ENCODE results near the gene PSTPIP1. TPM values are rescaled to one million over a fixed set of nuclear protein-coding genes. Genes with fewer than 3 reads are reported as not detected.

Gene PSTPIP1
- total and polyA plus RNA-seq, 2 of the 8 experiments (the other 6 are each of a cell fraction or from before 2014, with no cell fraction given), result 1.6 to 1.8 TPM

DNA sequence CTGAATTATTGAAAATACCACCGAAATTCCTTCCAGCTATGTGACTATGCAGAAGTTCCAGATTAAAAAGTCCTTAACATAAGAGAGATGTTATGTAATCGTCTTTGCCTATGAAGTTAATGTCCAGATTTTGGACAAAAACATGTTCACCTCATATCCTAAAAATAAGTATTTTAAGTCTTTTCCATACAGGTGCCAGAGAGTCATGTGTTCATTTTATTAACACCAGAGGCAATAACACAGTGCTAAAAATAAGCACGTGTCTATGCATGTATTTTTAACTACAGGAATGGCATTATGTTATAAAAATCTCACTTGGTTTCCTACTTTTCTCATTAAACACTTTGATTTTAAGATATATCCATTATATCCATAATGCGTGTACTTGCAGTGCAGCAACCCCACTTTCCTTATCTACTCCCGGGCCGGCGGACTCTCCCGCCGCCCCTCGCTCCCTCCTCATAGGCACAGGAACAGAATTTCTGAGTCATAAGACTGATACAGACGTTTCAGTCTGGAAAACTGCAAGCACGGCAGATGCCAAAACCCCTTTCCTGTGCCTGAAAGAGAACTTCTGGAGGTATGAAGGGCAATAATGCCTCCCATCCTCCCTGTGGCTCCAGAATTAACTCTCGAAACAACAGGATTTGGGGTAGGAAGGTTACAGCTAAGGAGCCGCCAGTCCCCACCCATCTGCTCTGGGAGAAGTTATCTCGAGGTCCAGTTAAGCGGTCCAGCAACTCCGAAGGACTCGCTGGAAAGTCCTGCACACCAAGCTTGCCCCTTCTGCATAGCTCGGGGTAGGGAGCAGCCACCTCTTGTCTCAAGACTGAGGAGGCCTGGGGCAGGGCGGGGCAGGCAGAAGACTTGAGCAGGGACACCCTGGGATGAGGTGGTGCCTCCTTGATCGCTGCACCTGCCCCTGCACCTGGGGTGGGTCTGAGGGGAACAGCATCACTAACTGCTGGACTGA, 22.3 kb upstream of the PSTPIP1 start (continued):
- TF ChIP-seq ZNF274 (IDR thresholded peaks at IDR 0.05; ENCODE audit: borderline replicate concordance, extremely low read depth, low read length) (no peak), SUZ12 (IDR thresholded peaks at IDR 0.05; ENCODE audit: low read length) (no peak), SP1 (IDR thresholded peaks at IDR 0.05; ENCODE audit: low read depth, low read length) (no peak), CREB1 (IDR thresholded peaks at IDR 0.05) (no peak), RNF2 (IDR thresholded peaks at IDR 0.05; ENCODE audit: borderline replicate concordance, low read depth, low read length, missing control alignments, poor library complexity, severe bottlenecking) (no peak), SP4 (IDR thresholded peaks at IDR 0.05; ENCODE audit: low read length) (no peak), POLR2A (IDR thresholded peaks at IDR 0.05; ENCODE audit: control extremely low read depth in 1 of 2, low read depth in 2 of 2, low read length in 2 of 2) (no peak)
- TF ChIP-seq, protein P1, sequence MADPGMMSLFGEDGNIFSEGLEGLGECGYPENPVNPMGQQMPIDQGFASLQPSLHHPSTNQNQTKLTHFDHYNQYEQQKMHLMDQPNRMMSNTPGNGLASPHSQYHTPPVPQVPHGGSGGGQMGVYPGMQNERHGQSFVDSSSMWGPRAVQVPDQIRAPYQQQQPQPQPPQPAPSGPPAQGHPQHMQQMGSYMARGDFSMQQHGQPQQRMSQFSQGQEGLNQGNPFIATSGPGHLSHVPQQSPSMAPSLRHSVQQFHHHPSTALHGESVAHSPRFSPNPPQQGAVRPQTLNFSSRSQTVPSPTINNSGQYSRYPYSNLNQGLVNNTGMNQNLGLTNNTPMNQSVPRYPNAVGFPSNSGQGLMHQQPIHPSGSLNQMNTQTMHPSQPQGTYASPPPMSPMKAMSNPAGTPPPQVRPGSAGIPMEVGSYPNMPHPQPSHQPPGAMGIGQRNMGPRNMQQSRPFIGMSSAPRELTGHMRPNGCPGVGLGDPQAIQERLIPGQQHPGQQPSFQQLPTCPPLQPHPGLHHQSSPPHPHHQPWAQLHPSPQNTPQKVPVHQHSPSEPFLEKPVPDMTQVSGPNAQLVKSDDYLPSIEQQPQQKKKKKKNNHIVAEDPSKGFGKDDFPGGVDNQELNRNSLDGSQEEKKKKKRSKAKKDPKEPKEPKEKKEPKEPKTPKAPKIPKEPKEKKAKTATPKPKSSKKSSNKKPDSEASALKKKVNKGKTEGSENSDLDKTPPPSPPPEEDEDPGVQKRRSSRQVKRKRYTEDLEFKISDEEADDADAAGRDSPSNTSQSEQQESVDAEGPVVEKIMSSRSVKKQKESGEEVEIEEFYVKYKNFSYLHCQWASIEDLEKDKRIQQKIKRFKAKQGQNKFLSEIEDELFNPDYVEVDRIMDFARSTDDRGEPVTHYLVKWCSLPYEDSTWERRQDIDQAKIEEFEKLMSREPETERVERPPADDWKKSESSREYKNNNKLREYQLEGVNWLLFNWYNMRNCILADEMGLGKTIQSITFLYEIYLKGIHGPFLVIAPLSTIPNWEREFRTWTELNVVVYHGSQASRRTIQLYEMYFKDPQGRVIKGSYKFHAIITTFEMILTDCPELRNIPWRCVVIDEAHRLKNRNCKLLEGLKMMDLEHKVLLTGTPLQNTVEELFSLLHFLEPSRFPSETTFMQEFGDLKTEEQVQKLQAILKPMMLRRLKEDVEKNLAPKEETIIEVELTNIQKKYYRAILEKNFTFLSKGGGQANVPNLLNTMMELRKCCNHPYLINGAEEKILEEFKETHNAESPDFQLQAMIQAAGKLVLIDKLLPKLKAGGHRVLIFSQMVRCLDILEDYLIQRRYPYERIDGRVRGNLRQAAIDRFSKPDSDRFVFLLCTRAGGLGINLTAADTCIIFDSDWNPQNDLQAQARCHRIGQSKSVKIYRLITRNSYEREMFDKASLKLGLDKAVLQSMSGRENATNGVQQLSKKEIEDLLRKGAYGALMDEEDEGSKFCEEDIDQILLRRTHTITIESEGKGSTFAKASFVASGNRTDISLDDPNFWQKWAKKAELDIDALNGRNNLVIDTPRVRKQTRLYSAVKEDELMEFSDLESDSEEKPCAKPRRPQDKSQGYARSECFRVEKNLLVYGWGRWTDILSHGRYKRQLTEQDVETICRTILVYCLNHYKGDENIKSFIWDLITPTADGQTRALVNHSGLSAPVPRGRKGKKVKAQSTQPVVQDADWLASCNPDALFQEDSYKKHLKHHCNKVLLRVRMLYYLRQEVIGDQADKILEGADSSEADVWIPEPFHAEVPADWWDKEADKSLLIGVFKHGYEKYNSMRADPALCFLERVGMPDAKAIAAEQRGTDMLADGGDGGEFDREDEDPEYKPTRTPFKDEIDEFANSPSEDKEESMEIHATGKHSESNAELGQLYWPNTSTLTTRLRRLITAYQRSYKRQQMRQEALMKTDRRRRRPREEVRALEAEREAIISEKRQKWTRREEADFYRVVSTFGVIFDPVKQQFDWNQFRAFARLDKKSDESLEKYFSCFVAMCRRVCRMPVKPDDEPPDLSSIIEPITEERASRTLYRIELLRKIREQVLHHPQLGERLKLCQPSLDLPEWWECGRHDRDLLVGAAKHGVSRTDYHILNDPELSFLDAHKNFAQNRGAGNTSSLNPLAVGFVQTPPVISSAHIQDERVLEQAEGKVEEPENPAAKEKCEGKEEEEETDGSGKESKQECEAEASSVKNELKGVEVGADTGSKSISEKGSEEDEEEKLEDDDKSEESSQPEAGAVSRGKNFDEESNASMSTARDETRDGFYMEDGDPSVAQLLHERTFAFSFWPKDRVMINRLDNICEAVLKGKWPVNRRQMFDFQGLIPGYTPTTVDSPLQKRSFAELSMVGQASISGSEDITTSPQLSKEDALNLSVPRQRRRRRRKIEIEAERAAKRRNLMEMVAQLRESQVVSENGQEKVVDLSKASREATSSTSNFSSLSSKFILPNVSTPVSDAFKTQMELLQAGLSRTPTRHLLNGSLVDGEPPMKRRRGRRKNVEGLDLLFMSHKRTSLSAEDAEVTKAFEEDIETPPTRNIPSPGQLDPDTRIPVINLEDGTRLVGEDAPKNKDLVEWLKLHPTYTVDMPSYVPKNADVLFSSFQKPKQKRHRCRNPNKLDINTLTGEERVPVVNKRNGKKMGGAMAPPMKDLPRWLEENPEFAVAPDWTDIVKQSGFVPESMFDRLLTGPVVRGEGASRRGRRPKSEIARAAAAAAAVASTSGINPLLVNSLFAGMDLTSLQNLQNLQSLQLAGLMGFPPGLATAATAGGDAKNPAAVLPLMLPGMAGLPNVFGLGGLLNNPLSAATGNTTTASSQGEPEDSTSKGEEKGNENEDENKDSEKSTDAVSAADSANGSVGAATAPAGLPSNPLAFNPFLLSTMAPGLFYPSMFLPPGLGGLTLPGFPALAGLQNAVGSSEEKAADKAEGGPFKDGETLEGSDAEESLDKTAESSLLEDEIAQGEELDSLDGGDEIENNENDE (IDR thresholded peaks at IDR 0.05; ENCODE audit: insufficient replicate concordance, low read length), result no peak
- TF ChIP-seq, protein P2, sequence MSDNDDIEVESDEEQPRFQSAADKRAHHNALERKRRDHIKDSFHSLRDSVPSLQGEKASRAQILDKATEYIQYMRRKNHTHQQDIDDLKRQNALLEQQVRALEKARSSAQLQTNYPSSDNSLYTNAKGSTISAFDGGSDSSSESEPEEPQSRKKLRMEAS (IDR thresholded peaks at IDR 0.05), result no peak
